Measurements from ENCODE around the gene ARHGEF7.

The ARHGEF7 gene

GRCh38 chr13:111278743-111279652 is 163.9 kb downstream of the ARHGEF7 start:
- no peak for DNase-seq (ENCODE audit: low read depth)

GRCh38 chr13:111280226-111280625 is 165.1 kb downstream of the ARHGEF7 start:
- no peak for DNase-seq (ENCODE audit: low read depth)

GRCh38 chr13:111280681-111281585 is 165.8 kb downstream of the ARHGEF7 start:
- no peak for DNase-seq (ENCODE audit: low read depth)

GRCh38 chr13:111281751-111282311 is 166.7 kb downstream of the ARHGEF7 start:
- no peak for DNase-seq (ENCODE audit: low read depth)

GRCh38 chr13:111282425-111282824 is 167.3 kb downstream of the ARHGEF7 start:
- DNase-seq (ENCODE audit: low read depth), result no peak

GRCh38 chr13:111282997-111283396 is 167.9 kb downstream of the ARHGEF7 start:
- DNase-seq (ENCODE audit: low read depth), result no peak

- no peak for DNase-seq (ENCODE audit: low read depth)
Observed at GRCh38 chr13:111283457-111283856, 168.3 kb downstream of the ARHGEF7 start.

GRCh38 chr13:111283991-111284390 is 168.9 kb downstream of the ARHGEF7 start:
- DNase-seq (ENCODE audit: low read depth), result no peak

- DNase-seq (ENCODE audit: low read depth), result no peak
Observed at GRCh38 chr13:111284565-111284964, 169.5 kb downstream of the ARHGEF7 start.

GRCh38 chr13:111286162-111286561 is 171.1 kb downstream of the ARHGEF7 start:
- no peak for DNase-seq (ENCODE audit: low read depth)

- no peak for DNase-seq (ENCODE audit: low read depth)
Observed at GRCh38 chr13:111286749-111287148, 171.6 kb downstream of the ARHGEF7 start.

- DNase-seq (ENCODE audit: low read depth), result no peak
Observed at GRCh38 chr13:111287201-111287600, 172.1 kb downstream of the ARHGEF7 start.

GRCh38 chr13:111288276-111288675 is 173.2 kb downstream of the ARHGEF7 start:
- no peak for DNase-seq (ENCODE audit: low read depth)

GRCh38 chr13:111289251-111289650 is 174.1 kb downstream of the ARHGEF7 start:
- DNase-seq (ENCODE audit: low read depth), result no peak

- no peak for DNase-seq (ENCODE audit: low read depth)
Observed at GRCh38 chr13:111291908-111292307, 176.8 kb downstream of the ARHGEF7 start.

GRCh38 chr13:111292710-111293485 is 177.8 kb downstream of the ARHGEF7 start:
- no peak for DNase-seq (ENCODE audit: low read depth)

- DNase-seq (ENCODE audit: low read depth), result no peak
Observed at GRCh38 chr13:111295886-111296285, 180.8 kb downstream of the ARHGEF7 start.

- no peak for DNase-seq (ENCODE audit: low read depth)
Observed at GRCh38 chr13:111296417-111296816, 181.3 kb downstream of the ARHGEF7 start.

GRCh38 chr13:111298214-111298975 is 183.3 kb downstream of the ARHGEF7 start:
- DNase-seq (ENCODE audit: low read depth), result no peak

GRCh38 chr13:111302045-111302726 is 187.1 kb downstream of the ARHGEF7 start:
- DNase-seq (ENCODE audit: low read depth), result no peak

Measured in stimulated activated CD8-positive, alpha-beta memory T cell treated with anti-CD3 and anti-CD28 coated beads, Interleukin-12 subunit alpha, Interleukin-12 subunit beta, amount 100 ng/mL, for 1 hour (primary cell).